IMR-90 (cell line): ENCODE measurements around the gene ZNF507. TPM values are rescaled to one million over a fixed set of nuclear protein-coding genes. Genes with fewer than 3 reads are reported as not detected.

Experiments used
- ATAC-seq: fragments of 200-7000 bp; cut with Tn5 transposase; 2 replicates; pipeline ENCODE4 v1.9.1; 2020; ENCODE audit warnings: low read depth, mild to moderate bottlenecking, moderate library complexity
- BruUV-seq: library from RNA; stranded (reverse); fragments of 400-500 nt; replicated peaks from 2 replicates; lab custom pipeline; 2021; lab: Mats Ljungman, UMichigan
- CTCF ChIA-PET: fragments of 300-600 bp; formaldehyde crosslinking; extraction: SDS; loops from one replicate; lab custom pipeline; 2021; ENCODE audit warnings: antibody characterized with exemption; lab: Yijun Ruan, JAX
- POLR2A ChIA-PET: fragments of 300-600 bp; sonication (Branson Sonifier 250); formaldehyde crosslinking; loops from one replicate; lab custom pipeline; 2022; ENCODE audit warnings: antibody characterized with exemption; ENCODE audit not compliant: unreplicated experiment; lab: Charles Lee
- DNase-seq: peaks from one replicate; pipeline ENCODE4 v3.0.0; 2013
- H2AFZ ChIP-seq: replicated peaks from 2 replicates; pipeline ENCODE3; 2013; ENCODE audit warnings: low read length, mild to moderate bottlenecking; ENCODE audit not compliant: poor library complexity
- H2AK5ac ChIP-seq: 2 replicates; pipeline ENCODE4 v1.6.1; 2013; ENCODE audit warnings: low read depth, low read length, inconsistent platforms
- H2AK9ac ChIP-seq: replicated peaks from 2 replicates; pipeline ENCODE3; 2013; ENCODE audit warnings: mild to moderate bottlenecking, low read depth, low read length, moderate library complexity; ENCODE audit not compliant: poor library complexity
- H2BK120ac ChIP-seq: 2 replicates; pipeline ENCODE4 v1.6.1; 2013; ENCODE audit warnings: low read depth, low read length, inconsistent platforms
- H2BK15ac ChIP-seq: 3 replicates; pipeline ENCODE4 v1.6.1; 2013; ENCODE audit warnings: low read depth, low read length, inconsistent platforms
- H2BK20ac ChIP-seq: 2 replicates; pipeline ENCODE4 v1.6.1; 2013; ENCODE audit warnings: low read depth, mild to moderate bottlenecking, inconsistent platforms, low read length, moderate library complexity
- H2BK5ac ChIP-seq: 2 replicates; pipeline ENCODE4 v1.6.1; 2013; ENCODE audit warnings: mild to moderate bottlenecking, low read depth, low read length, inconsistent platforms; ENCODE audit not compliant: poor library complexity, severe bottlenecking
- H3K14ac ChIP-seq: replicated peaks from 2 replicates; pipeline ENCODE4 v1.6.1; 2013; ENCODE audit warnings: low read depth, low read length, inconsistent platforms
- H3K18ac ChIP-seq: 2 replicates; pipeline ENCODE4 v1.6.1; 2013; ENCODE audit warnings: low read depth, low read length, control low read depth
- H3K23ac ChIP-seq: 2 replicates; pipeline ENCODE4 v1.6.1; 2013; ENCODE audit warnings: low read depth, low read length, inconsistent platforms
- H3K27ac ChIP-seq: 2 replicates; pipeline ENCODE4 v1.5.1; 2013; ENCODE audit warnings: mild to moderate bottlenecking, control low read depth, low read length; ENCODE audit not compliant: insufficient read depth
- H3K27me3 ChIP-seq: 2 replicates; pipeline ENCODE4 v1.6.1; 2013; ENCODE audit warnings: low read length; ENCODE audit not compliant: control insufficient read depth, insufficient read depth
- H3K36me3 ChIP-seq: 2 replicates; pipeline ENCODE4 v1.6.1; 2013; ENCODE audit warnings: low read length, mixed read lengths; ENCODE audit not compliant: control insufficient read depth, insufficient read depth
- H3K4ac ChIP-seq: 2 replicates; pipeline ENCODE4 v1.6.1; 2013; ENCODE audit warnings: low read depth, low read length, inconsistent platforms
- H3K4me1 ChIP-seq: 2 replicates; pipeline ENCODE4 v1.6.1; 2013; ENCODE audit warnings: low read length, mixed read lengths; ENCODE audit not compliant: control insufficient read depth, insufficient read depth
- H3K4me2 ChIP-seq: 2 replicates; pipeline ENCODE4 v1.6.1; 2013; ENCODE audit warnings: low read depth, mild to moderate bottlenecking, control low read depth, low read length, moderate library complexity
- H3K4me3 ChIP-seq: 2 replicates; pipeline ENCODE4 v1.5.1; 2013; ENCODE audit warnings: low read depth, mild to moderate bottlenecking, control low read depth, low read length, moderate library complexity; ENCODE audit not compliant: insufficient read depth
- H3K56ac ChIP-seq: 2 replicates; pipeline ENCODE4 v1.6.1; 2013; ENCODE audit warnings: low read length, inconsistent platforms; ENCODE audit not compliant: insufficient read depth; ENCODE audit errors: extremely low read depth
- H3K79me1 ChIP-seq, 2 experiments: 2 replicates each; pipeline ENCODE4 v1.6.1; 2013; ENCODE audit warnings: low read length in 2 of 2, inconsistent platforms in 1 of 2, low read depth in 1 of 2
- H3K9ac ChIP-seq: 2 replicates; pipeline ENCODE4 v1.6.1; 2013; ENCODE audit warnings: low read depth, low read length, control low read depth
- H3K9me1 ChIP-seq: 2 replicates; pipeline ENCODE4 v1.6.1; 2013; ENCODE audit warnings: low read length, inconsistent platforms; ENCODE audit not compliant: insufficient read depth
- H3K9me3 ChIP-seq: 2 replicates; pipeline ENCODE4 v1.6.1; 2013; ENCODE audit warnings: low read length; ENCODE audit not compliant: control insufficient read depth, insufficient read depth
- H4K20me1 ChIP-seq: 2 replicates; pipeline ENCODE4 v1.6.1; 2013; ENCODE audit warnings: low read length, inconsistent platforms; ENCODE audit not compliant: insufficient read depth
- H4K5ac ChIP-seq: 2 replicates; pipeline ENCODE4 v1.6.1; 2013; ENCODE audit warnings: mild to moderate bottlenecking, low read depth, low read length, control low read depth
- H4K8ac ChIP-seq, 2 experiments: 2 replicates each; pipeline ENCODE4 v1.6.1; 2013; ENCODE audit warnings: low read depth in 2 of 2, low read length in 2 of 2, control low read depth in 1 of 2, inconsistent platforms in 1 of 2
- H4K91ac ChIP-seq: 2 replicates; pipeline ENCODE4 v1.6.1; 2013; ENCODE audit warnings: low read depth, low read length, inconsistent platforms; ENCODE audit not compliant: insufficient read depth
- BHLHE40 ChIP-seq: fragments of 150-350 bp; IDR thresholded peaks from 2 replicates; pipeline ENCODE4 v1.6.1; 2016; ENCODE audit warnings: mild to moderate bottlenecking, low read depth, low read length
- CEBPB ChIP-seq: IDR thresholded peaks from 2 replicates; pipeline ENCODE4 v1.6.1; 2012; ENCODE audit warnings: low read depth, low read length, improper control_type of control experiment
- CHD1 ChIP-seq: IDR thresholded peaks from 2 replicates; pipeline ENCODE4 v1.6.1; 2012; ENCODE audit warnings: low read depth, low read length, improper control_type of control experiment
- CTCF ChIP-seq: conservative IDR thresholded peaks from 2 replicates; pipeline ENCODE4 v1.5.1; 2012; ENCODE audit warnings: mild to moderate bottlenecking, low read depth, low read length, improper control_type of control experiment
- ELK1 ChIP-seq: fragments of 150-350 bp; IDR thresholded peaks from 2 replicates; pipeline ENCODE4 v1.6.1; 2016; ENCODE audit warnings: low read depth, mild to moderate bottlenecking, low read length, moderate library complexity, borderline replicate concordance
- FOS ChIP-seq: fragments of 150-350 bp; IDR thresholded peaks from 2 replicates; pipeline ENCODE4 v1.6.1; 2016; ENCODE audit warnings: low read depth, low read length
- MAFK ChIP-seq: IDR thresholded peaks from 2 replicates; pipeline ENCODE4 v1.6.1; 2012; ENCODE audit warnings: low read depth, low read length, improper control_type of control experiment
- MAZ ChIP-seq: IDR thresholded peaks from 2 replicates; pipeline ENCODE4 v1.6.1; 2012; ENCODE audit warnings: low read depth, mild to moderate bottlenecking, low read length, improper control_type of control experiment, moderate library complexity, borderline replicate concordance
- MXI1 ChIP-seq: IDR thresholded peaks from 2 replicates; pipeline ENCODE4 v1.6.1; 2012; ENCODE audit warnings: low read depth, mild to moderate bottlenecking, low read length, moderate library complexity, borderline replicate concordance
- NFE2L2 ChIP-seq: fragments of 150-350 bp; IDR thresholded peaks from 2 replicates; pipeline ENCODE4 v1.6.1; 2016; ENCODE audit warnings: low read depth, mild to moderate bottlenecking, low read length
- POLR2A ChIP-seq: IDR thresholded peaks from 2 replicates; pipeline ENCODE4 v1.6.1; 2012; ENCODE audit warnings: mild to moderate bottlenecking, low read depth, low read length
- RAD21 ChIP-seq: IDR thresholded peaks from 2 replicates; pipeline ENCODE4 v1.6.1; 2012; ENCODE audit warnings: low read length, improper control_type of control experiment
- RCOR1 ChIP-seq: IDR thresholded peaks from 2 replicates; pipeline ENCODE4 v1.6.1; 2012; ENCODE audit warnings: mild to moderate bottlenecking, low read length, improper control_type of control experiment; ENCODE audit not compliant: insufficient replicate concordance
- RFX5 ChIP-seq: IDR thresholded peaks from 2 replicates; pipeline ENCODE4 v1.8.0; 2012; ENCODE audit warnings: low read depth, mild to moderate bottlenecking, low read length, moderate library complexity
- SMC3 ChIP-seq: fragments of 150-350 bp; IDR thresholded peaks from 2 replicates; pipeline ENCODE4 v1.6.1; 2016; ENCODE audit warnings: low read depth, mild to moderate bottlenecking, antibody characterized with exemption, low read length, moderate library complexity
- USF2 ChIP-seq: fragments of 150-350 bp; IDR thresholded peaks from 2 replicates; pipeline ENCODE4 v1.6.1; 2017; ENCODE audit warnings: mild to moderate bottlenecking, antibody characterized with exemption, low read length, low read depth
- WGBS, 2 experiments: methylation state at CpG; one replicate each; pipeline versions ENCODE4 v1.1.5 to v1.1.7; 2013; ENCODE audit warnings: missing lambda C conversion rate in 2 of 2; ENCODE audit not compliant: insufficient read length in 1 of 2; ENCODE audit errors: extremely low coverage in 2 of 2; 5-methylcytosine and 5-hydroxymethylcytosine counted together
- dilution Hi-C: fragments of 300-500 bp; cut with HindIII; formaldehyde crosslinking; loops from one replicate; pipeline ENCODE4 v1.14.3; 2018; ENCODE audit warnings: low sequenced_read_pairs; ENCODE audit not compliant: unreplicated experiment
- in situ Hi-C: fragments of 300-500 bp; cut with MboI; formaldehyde crosslinking; loops from 3 replicates; pipeline ENCODE4 v1.14.3; 2019; ENCODE audit warnings: low sequenced_read_pairs, inconsistent platforms, mixed read lengths
- intact Hi-C: fragments of 100-400 bp; cut with micrococcal nuclease; formaldehyde crosslinking; loops from 2 replicates; pipeline ENCODE4 v1.10.0; 2022
- polyA plus RNA-seq, 3 experiments: library from polyadenylated mRNA; depleted of rRNA; stranded (reverse); fragments of >200 nt; gene quantifications; 2 replicates each; pipeline ENCODE4 v1.2.3, GENCODE V29; 2012; ENCODE audit warnings: low replicate concordance in 1 of 3
- total RNA-seq: library from RNA; depleted of rRNA; stranded (reverse); fragments of >200 nt; gene quantifications from 2 replicates; pipeline ENCODE4 v1.2.3, GENCODE V29; 2012

ZNF507 gene
- total and polyA plus RNA-seq, 2 of the 4 experiments (the other 2 are of a cell fraction), result 9.6 to 19.9 TPM

GRCh38 chr19:32354345-32354744 is 8.9 kb downstream of the ZNF507 start:
- dilution Hi-C loops (no loop called here), intact Hi-C loops (no loop called here), in situ Hi-C loops (loop anchor here (25.0 kb wide), 1 partner anchor 1017 kb away; the partner anchor contains the start of gene TSHZ3)
- Histone ChIP-seq H2AK5ac (no peak overlapping the region), H2BK20ac (no peak overlapping the region), H3K56ac (no peak overlapping the region), H4K91ac (no peak overlapping the region), H2BK120ac (no peak overlapping the region), H3K18ac (no peak overlapping the region), H3K9ac (no peak overlapping the region), H3K9me3 (no peaks in the 10 kb centered on the region), H3K79me1 (peaks cover 40 to 58% of the 10 kb centered on the region in 2 experiments), H3K4me1 (peaks cover 7% of the 10 kb centered on the region), H3K4me3 (no peak overlapping the region), H3K27ac (no peak overlapping the region), H2BK5ac (no peak overlapping the region), H3K4me2 (no peak overlapping the region), H3K23ac (no peak overlapping the region), H3K27me3 (no peaks in the 10 kb centered on the region), H2AK9ac (no peak overlapping the region), H3K14ac (no peak overlapping the region), H2AFZ (no peak overlapping the region), H4K20me1 (peaks cover 17% of the 10 kb centered on the region), H4K5ac (no peak overlapping the region), H3K9me1 (peaks cover 12% of the 10 kb centered on the region; the same call in 1 of the 2 replicates), H3K36me3 (peaks cover 39% of the 10 kb centered on the region), H4K8ac (no peak overlapping the region), H2BK15ac (no peak overlapping the region), H3K4ac (no peak overlapping the region)
- no peak for ATAC-seq
- no TSS peak for BruUV-seq
- WGBS, 2 experiments, result 93% methylated on average over 7 of the region's 9 CpGs; no CpG with 5 or more reads in 1 of the 2 experiments
- DNase-seq, result no peak
- CTCF ChIA-PET, result no interaction called here
- POLR2A ChIA-PET, result no interaction called here
- no peak for TF ChIP-seq POLR2A
- no peak for TF ChIP-seq NFE2L2
- no peak for TF ChIP-seq MAFK
- TF ChIP-seq USF2, result no peak
- no peak for TF ChIP-seq CTCF
- TF ChIP-seq FOS, result no peak
- no peak for TF ChIP-seq CHD1
- no peak for TF ChIP-seq RFX5
- no peak for TF ChIP-seq ELK1
- no peak for TF ChIP-seq RCOR1
- no peak for TF ChIP-seq MXI1
- no peak for TF ChIP-seq SMC3
- TF ChIP-seq RAD21, result no peak
- no peak for TF ChIP-seq MAZ
- TF ChIP-seq CEBPB, result no peak
- TF ChIP-seq BHLHE40, result no peak
